Measurements from ENCODE around the gene TSPAN33.

The TSPAN33 gene

GRCh38 chr7:129191272-129191671 is 46.8 kb downstream of the TSPAN33 start:
- TF ChIP-seq ZFX (IDR thresholded peaks at IDR 0.05) = no peak
- TF ChIP-seq CTCF (conservative IDR thresholded peaks at IDR 0.05) = no peak
- no peak overlapping the region for H3K27ac ChIP-seq

GRCh38 chr7:129193892-129194291 is 49.4 kb downstream of the TSPAN33 start:
- TF ChIP-seq ZFX (IDR thresholded peaks at IDR 0.05) (no peak), CTCF (conservative IDR thresholded peaks at IDR 0.05) (no peak)

GRCh38 chr7:129197771-129198170 is 53.3 kb downstream of the TSPAN33 start:
- TF ChIP-seq CTCF (conservative IDR thresholded peaks at IDR 0.05) = no peak
- TF ChIP-seq ZFX (IDR thresholded peaks at IDR 0.05) = no peak

More at GRCh38 chr7:129193892-129194291, 49.4 kb downstream of the TSPAN33 start:
- no peak overlapping the region for H3K27ac ChIP-seq

GRCh38 chr7:129199406-129199805 is 54.9 kb downstream of the TSPAN33 start:
- no peak overlapping the region for H3K27ac ChIP-seq
- TF ChIP-seq CTCF (conservative IDR thresholded peaks at IDR 0.05) (no peak), ZFX (IDR thresholded peaks at IDR 0.05) (no peak)

More at GRCh38 chr7:129197771-129198170, 53.3 kb downstream of the TSPAN33 start:
- no peak overlapping the region for H3K27ac ChIP-seq

GRCh38 chr7:129202058-129202777 is 57.7 kb downstream of the TSPAN33 start:
- TF ChIP-seq ZFX (IDR thresholded peaks at IDR 0.05) = no peak
- TF ChIP-seq CTCF (conservative IDR thresholded peaks at IDR 0.05) = no peak
- no peak overlapping the region for H3K27ac ChIP-seq

- no peak overlapping the region for H3K27ac ChIP-seq
- TF ChIP-seq ZFX (IDR thresholded peaks at IDR 0.05) (no peak), CTCF (conservative IDR thresholded peaks at IDR 0.05) (no peak)
Measured at GRCh38 chr7:129203050-129203741, 58.7 kb downstream of the TSPAN33 start.

GRCh38 chr7:129205126-129205818 is 60.8 kb downstream of the TSPAN33 start:
- TF ChIP-seq CTCF (conservative IDR thresholded peaks at IDR 0.05) (no peak), ZFX (IDR thresholded peaks at IDR 0.05) (no peak)
- no peak overlapping the region for H3K27ac ChIP-seq

Measured in C4-2B (cell line).